Activated CD4-positive, CD25-positive, alpha-beta regulatory T cell treated with anti-CD3 and anti-CD28 coated beads, Interleukin-2, amount 50 U/mL, for 16 hours (primary cell): ENCODE data around the gene HSPB6.
"Not testable (repeated sequence)": the region's sequence is repeated elsewhere in the genome, so short reads cannot be mapped to it uniquely, and the experiment has no call there.

ENCODE experiments used
- DNase-seq: peaks from one replicate; pipeline ENCODE4 v3.0.0-alpha.2; 2020; ENCODE audit warnings: low read depth, low spot score

The HSPB6 gene

GRCh38 chr19:35756377-35757230 is at the start of gene HSPB6:
Gene HSPB6 (minus strand): TSS chr19:35757029. CDS start chr19:35757008, 21 bp downstream.
- no peak for DNase-seq

- DNase-seq, result no peak
Observed at GRCh38 chr19:35806597-35806996, 49.8 kb upstream of the HSPB6 start.

- no peak for DNase-seq
Observed at GRCh38 chr19:35805526-35806102, 48.8 kb upstream of the HSPB6 start.

- DNase-seq, result no peak
Observed at GRCh38 chr19:35801828-35802227, 45.0 kb upstream of the HSPB6 start.

GRCh38 chr19:35797663-35798062 is 40.8 kb upstream of the HSPB6 start:
- DNase-seq, result no peak

- DNase-seq, result no peak
Observed at GRCh38 chr19:35796645-35797542, 40.1 kb upstream of the HSPB6 start.

GRCh38 chr19:35795564-35795963 is 38.7 kb upstream of the HSPB6 start:
- not testable (repeated sequence) for DNase-seq

GRCh38 chr19:35793381-35794165 is 36.7 kb upstream of the HSPB6 start:
- no peak for DNase-seq

GRCh38 chr19:35792888-35793287 is 36.1 kb upstream of the HSPB6 start:
- DNase-seq, result no peak

- no peak for DNase-seq
Observed at GRCh38 chr19:35792312-35792711, 35.5 kb upstream of the HSPB6 start.

- no peak for DNase-seq
Observed at GRCh38 chr19:35791814-35792279, 35.0 kb upstream of the HSPB6 start.

GRCh38 chr19:35790981-35791813 is 34.4 kb upstream of the HSPB6 start:
- DNase-seq, result no peak

- DNase-seq, result no peak
Observed at GRCh38 chr19:35789978-35790944, 33.4 kb upstream of the HSPB6 start.

GRCh38 chr19:35789195-35789977 is 32.6 kb upstream of the HSPB6 start:
- no peak for DNase-seq

GRCh38 chr19:35788205-35788960 is 31.6 kb upstream of the HSPB6 start:
- DNase-seq, result no peak

GRCh38 chr19:35787227-35787799 is 30.5 kb upstream of the HSPB6 start:
- no peak for DNase-seq
